SK-N-SH (cell line): ENCODE measurements around the gene CPN1. TPM values are rescaled to one million over a fixed set of nuclear protein-coding genes. Genes with fewer than 3 reads are reported as not detected.
A peak's percentile ranks its signal among the peaks of the same experiment; 100 is the strongest.

Experiments
- CTCF ChIA-PET: fragments of 300-600, 350-600 bp; formaldehyde crosslinking; extraction: SDS; loops from one replicate; lab custom pipeline; 2021; lab: Yijun Ruan, JAX
- POLR2A ChIA-PET: fragments of 350-600 bp; sonication (Branson Sonifier 250); formaldehyde crosslinking; extraction: SDS; loops from one replicate; lab custom pipeline; 2020; ENCODE audit warnings: antibody characterized with exemption, inconsistent platforms; lab: Yijun Ruan, JAX
- DNase-seq: peaks from one replicate; pipeline ENCODE4 v3.0.0; 2012
- H2AFZ ChIP-seq: fragments of 200-600 bp; sonication (generic); 2 replicates; pipeline ENCODE4 v1.8.1; 2016; ENCODE audit warnings: antibody characterized with exemption, mild to moderate bottlenecking, low read depth
- H3F3A ChIP-seq: fragments of 200-600 bp; sonication (generic); replicated peaks from 2 replicates; pipeline ENCODE3; 2016; ENCODE audit warnings: antibody characterized with exemption, mild to moderate bottlenecking; ENCODE audit not compliant: insufficient read depth
- H3K27ac ChIP-seq, 2 experiments: fragments of 200-500 bp in 1 of 2; fragments of 200-600 bp in 1 of 2; sonication (Bioruptor generic) in 1 of 2; sonication (generic), shearing (Covaris generic) in 1 of 2; 2 replicates each; pipeline versions ENCODE4 v1.5.1 to v1.6.1; 2014 to 2016; ENCODE audit warnings: low read depth in 2 of 2, inconsistent platforms in 1 of 2, low read length in 1 of 2, mild to moderate bottlenecking in 1 of 2, mixed read lengths in 1 of 2
- H3K27me3 ChIP-seq: fragments of 200-600 bp; sonication (generic), shearing (Covaris generic); 2 replicates; pipeline ENCODE4 v1.6.1; 2016; ENCODE audit warnings: mixed run types; ENCODE audit not compliant: insufficient read depth
- H3K36me3 ChIP-seq, 2 experiments: fragments of 200-500 bp in 1 of 2; fragments of 200-600 bp in 1 of 2; sonication (Bioruptor generic) in 1 of 2; sonication (generic) in 1 of 2; replicated peaks in 1 of 2; 2 replicates each; pipeline versions ENCODE3 to v1.5.1; 2014 to 2016; ENCODE audit warnings: low read length in 1 of 2, mild to moderate bottlenecking in 1 of 2; ENCODE audit not compliant: insufficient read depth in 2 of 2, control insufficient read depth in 1 of 2
- H3K4me1 ChIP-seq, 2 experiments: fragments of 200-500 bp in 1 of 2; fragments of 200-600 bp in 1 of 2; sonication (Bioruptor generic) in 1 of 2; sonication (generic), shearing (Covaris generic) in 1 of 2; 2 replicates each; pipeline versions ENCODE4 v1.5.1 to v1.6.1; 2014 to 2016; ENCODE audit warnings: low read depth in 1 of 2, low read length in 1 of 2, mixed run types in 1 of 2; ENCODE audit not compliant: insufficient read depth in 2 of 2, control insufficient read depth in 1 of 2
- H3K4me2 ChIP-seq: fragments of 200-600 bp; sonication (generic), shearing (Covaris generic); 2 replicates; pipeline ENCODE4 v1.6.1; 2017; ENCODE audit warnings: mixed run types
- H3K4me3 ChIP-seq, 2 experiments: fragments of 200-500 bp in 1 of 2; fragments of 200-600 bp in 1 of 2; sonication (Bioruptor generic) in 1 of 2; sonication (generic), shearing (Covaris generic) in 1 of 2; 2 replicates each; pipeline versions ENCODE4 v1.5.1 to v1.8.1; 2014 to 2016; ENCODE audit warnings: low read depth in 2 of 2, inconsistent platforms in 1 of 2, low read length in 1 of 2, mild to moderate bottlenecking in 1 of 2, mixed read lengths in 1 of 2, moderate library complexity in 1 of 2
- H3K79me2 ChIP-seq: fragments of 200-600 bp; sonication (generic); 2 replicates; pipeline ENCODE4 v1.8.1; 2017; ENCODE audit warnings: mild to moderate bottlenecking; ENCODE audit not compliant: insufficient read depth
- H3K9ac ChIP-seq: fragments of 200-600 bp; sonication (generic); 2 replicates; pipeline ENCODE4 v1.6.1; 2017; ENCODE audit warnings: mixed run types
- H3K9me2 ChIP-seq: fragments of 200-600 bp; sonication (generic); 2 replicates; pipeline ENCODE4 v1.6.1; 2017; ENCODE audit warnings: mixed run types
- H3K9me3 ChIP-seq: fragments of 200-600 bp; sonication (generic); 2 replicates; pipeline ENCODE4 v1.6.1; 2017; ENCODE audit warnings: mixed run types, mild to moderate bottlenecking, moderate library complexity
- H4K20me1 ChIP-seq: fragments of 200-600 bp; sonication (generic); 2 replicates; pipeline ENCODE4 v1.6.1; 2017; ENCODE audit warnings: mild to moderate bottlenecking, mixed run types; ENCODE audit not compliant: insufficient read depth
- ELF1 ChIP-seq: IDR thresholded peaks from 2 replicates; pipeline ENCODE4 v1.4.0; 2012
- EP300 ChIP-seq, 2 experiments: IDR thresholded peaks; 2 replicates each; pipeline versions ENCODE4 v1.4.0 to v1.6.1; 2012; ENCODE audit warnings: borderline replicate concordance in 1 of 2, low read depth in 1 of 2, low read length in 1 of 2
- FOXJ3 ChIP-seq: sonication (generic); formaldehyde crosslinking; IDR thresholded peaks from 2 replicates; pipeline ENCODE4 v1.5.1; 2020; ENCODE audit warnings: mild to moderate bottlenecking, missing genetic modification reagents
- FOXM1 ChIP-seq: IDR thresholded peaks from 2 replicates; pipeline ENCODE4 v1.4.0; 2012; ENCODE audit warnings: low read depth, mild to moderate bottlenecking
- GABPA ChIP-seq: IDR thresholded peaks from 2 replicates; pipeline ENCODE4 v1.4.0; 2012; ENCODE audit warnings: low read depth, mild to moderate bottlenecking
- IRF3 ChIP-seq: fragments of 150-350 bp; IDR thresholded peaks from 2 replicates; pipeline ENCODE4 v1.6.1; 2016; ENCODE audit warnings: mild to moderate bottlenecking, low read depth, low read length
- JUND ChIP-seq: IDR thresholded peaks from 2 replicates; pipeline ENCODE4 v1.4.0; 2012
- MEF2A ChIP-seq: IDR thresholded peaks from 2 replicates; pipeline ENCODE4 v1.4.0; 2012; ENCODE audit warnings: low read depth, borderline replicate concordance
- MXI1 ChIP-seq: IDR thresholded peaks from 2 replicates; pipeline ENCODE4 v1.6.1; 2012; ENCODE audit warnings: mild to moderate bottlenecking, low read depth, low read length, improper control_type of control experiment
- NRF1 ChIP-seq: IDR thresholded peaks from 2 replicates; pipeline ENCODE4 v1.6.1; 2012; ENCODE audit warnings: low read depth, mild to moderate bottlenecking, low read length
- PBX3 ChIP-seq: IDR thresholded peaks from 2 replicates; pipeline ENCODE4; 2012
- POLR2AphosphoS5 ChIP-seq: IDR thresholded peaks from 2 replicates; pipeline ENCODE4 v1.6.1; 2012; ENCODE audit warnings: low read depth, low read length
- RAD21 ChIP-seq: IDR thresholded peaks from 2 replicates; pipeline ENCODE4 v1.6.1; 2012; ENCODE audit warnings: mild to moderate bottlenecking, low read length
- RCOR1 ChIP-seq: fragments of 150-350 bp; IDR thresholded peaks from 2 replicates; pipeline ENCODE4 v1.6.1; 2017; ENCODE audit warnings: antibody characterized with exemption, low read length
- RFX5 ChIP-seq: IDR thresholded peaks from 2 replicates; pipeline ENCODE4 v1.6.1; 2012; ENCODE audit warnings: mild to moderate bottlenecking, improper control_type of control experiment, low read length
- RXRA ChIP-seq: IDR thresholded peaks from 2 replicates; pipeline ENCODE4 v1.4.0; 2012; ENCODE audit warnings: low read depth, mild to moderate bottlenecking, borderline replicate concordance
- SIN3A ChIP-seq: IDR thresholded peaks from 2 replicates; pipeline ENCODE4 v1.6.1; 2012; ENCODE audit warnings: low read depth, mild to moderate bottlenecking, low read length, moderate library complexity, borderline replicate concordance
- TAF1 ChIP-seq: IDR thresholded peaks from 2 replicates; pipeline ENCODE4 v1.6.1; 2012; ENCODE audit warnings: low read depth, mild to moderate bottlenecking, low read length, moderate library complexity, borderline replicate concordance
- TCF12 ChIP-seq: IDR thresholded peaks from 2 replicates; pipeline ENCODE4 v1.4.0; 2012
- TEAD4 ChIP-seq: IDR thresholded peaks from 2 replicates; pipeline ENCODE4 v1.4.0; 2012; ENCODE audit warnings: mild to moderate bottlenecking, borderline replicate concordance; ENCODE audit not compliant: insufficient read depth
- USF1 ChIP-seq: IDR thresholded peaks from 2 replicates; pipeline ENCODE4 v1.4.0; 2012; ENCODE audit warnings: low read depth, borderline replicate concordance
- USF2 ChIP-seq: fragments of 150-350 bp; IDR thresholded peaks from 2 replicates; pipeline ENCODE4 v1.6.1; 2017; ENCODE audit warnings: antibody characterized with exemption, low read length, low read depth, borderline replicate concordance
- YY1 ChIP-seq: IDR thresholded peaks from 2 replicates; pipeline ENCODE4 v1.4.0; 2012; ENCODE audit warnings: low read depth, mild to moderate bottlenecking
- ZBTB33 ChIP-seq: IDR thresholded peaks from 2 replicates; pipeline ENCODE4 v1.4.0; 2012; ENCODE audit warnings: low read depth, borderline replicate concordance
- WGBS: methylation state at CpG from one replicate; pipeline ENCODE4 v1.1.6; 2017; ENCODE audit warnings: low lambda C conversion rate; 5-methylcytosine and 5-hydroxymethylcytosine counted together
- polyA plus RNA-seq, 3 experiments: library from polyadenylated mRNA; depleted of rRNA; stranded (reverse); fragments of >200 nt; gene quantifications; 2 replicates each; pipeline ENCODE4 v1.2.3, GENCODE V29; 2012

Gene CPN1
- polyA plus RNA-seq, 1 of the 3 experiments (the other 2 are of a cell fraction): not detected

- peaks cover 78% of the 10 kb centered on the region for H3K79me2 ChIP-seq
- no peak for DNase-seq
- peak overlapping the region; percentile 81 for H3K9ac ChIP-seq
- POLR2A ChIA-PET: no interaction called here
- H3K4me1 ChIP-seq: peaks cover 13 to 14% of the 10 kb centered on the region in 2 experiments
- no peaks in the 10 kb centered on the region for H3K9me2 ChIP-seq
- peak overlapping the region; percentile 86 to 99 for H3K27ac ChIP-seq
- H3K27me3 ChIP-seq: no peaks in the 10 kb centered on the region
- 0 out of 2 replicates have a peak, but pooled peaks cover 9% of the 10 kb centered on the region for H4K20me1 ChIP-seq
- H3K36me3 ChIP-seq: peaks cover 0 to 18% of the 10 kb centered on the region in 2 experiments
- peaks cover 41% of the 10 kb centered on the region for H3F3A ChIP-seq
- peak overlapping the region; percentile 39 to 93; a peak in 3 of 4 replicates for H3K4me3 ChIP-seq
- WGBS: 10% methylated on average over 4 of the region's 4 CpGs
- no peak overlapping the region for H2AFZ ChIP-seq
- H3K4me2 ChIP-seq: peak overlapping the region; percentile 90
- CTCF ChIA-PET: interaction anchor here (1.2 to 3.3 kb wide), 2 partner anchors 40 to 160 kb away, joined by 5 to 12 read pairs; no protein-coding TSS in a partner anchor
- no peaks in the 10 kb centered on the region for H3K9me3 ChIP-seq
- TF ChIP-seq GABPA: peak; percentile 30; the same call in 1 of the 2 replicates
- no peak for TF ChIP-seq USF1
- TF ChIP-seq MEF2A: peak; percentile 69; the same call in 1 of the 2 replicates
- TF ChIP-seq RXRA: peak; percentile 85; the same call in 1 of the 2 replicates
- peak; percentile 36; the same call in 1 of the 2 replicates for TF ChIP-seq TAF1
- no peak for TF ChIP-seq NRF1
- TF ChIP-seq YY1: no peak
- TF ChIP-seq FOXM1: peak; percentile 78
- no peak for TF ChIP-seq RAD21
- TF ChIP-seq TEAD4: peak; percentile 71
- TF ChIP-seq ZBTB33: no peak
- peak in 1 of 2 experiments; percentile 93; a peak in 2 of 4 replicates for TF ChIP-seq EP300 (IDR thresholded peaks at IDR 0.05; ENCODE audit: borderline replicate concordance in 1 of 2, low read depth in 1 of 2, low read length in 1 of 2)
- TF ChIP-seq RCOR1: no peak
- peak; percentile 96 for TF ChIP-seq JUND
- no peak for TF ChIP-seq IRF3
- no peak for TF ChIP-seq MXI1
- TF ChIP-seq SIN3A: peak; percentile 75; the same call in 1 of the 2 replicates
- TF ChIP-seq USF2: no peak
- peak; percentile 93 for TF ChIP-seq TCF12
- TF ChIP-seq ELF1: 0 out of 2 replicates have a peak, but pooled peaks have one; percentile 60
- peak; percentile 89 for TF ChIP-seq PBX3
- TF ChIP-seq RFX5: no peak
- no peak for TF ChIP-seq FOXJ3 (CRISPR knock-in tag)
- peak; percentile 73 for TF ChIP-seq POLR2AphosphoS5
These were observed 75.3 kb downstream of the CPN1 start for GRCh38 chr10:100006243-100006886.
